ENCODE data around the gene OR51D1. TPM values are rescaled to one million over a fixed set of nuclear protein-coding genes. Genes with fewer than 3 reads are reported as not detected.
A peak's percentile ranks its signal among the peaks of the same experiment; 100 is the strongest.

Gene OR51D1
- total RNA-seq, 2 experiments from 2014 or later: not detected

- POLR2A ChIA-PET: no interaction called here
- H3K36me3 Mint-ChIP-seq: peaks cover 2% of the 10 kb centered on the region
- no peak for DNase-seq
- peaks cover 34% of the 10 kb centered on the region for H3K27me3 Mint-ChIP-seq
- H3K4me1 Mint-ChIP-seq: no peaks in the 10 kb centered on the region
- ATAC-seq (ENCODE audit: low read depth): peak; percentile 61
- no peak overlapping the region for H3K4me3 Mint-ChIP-seq
- H3K27ac Mint-ChIP-seq: no peak overlapping the region
- H3K9me3 Mint-ChIP-seq: peaks cover 4% of the 10 kb centered on the region
Measured at GRCh38 chr11:4626207-4627099, 10.8 kb upstream of the OR51D1 start.

DNA sequence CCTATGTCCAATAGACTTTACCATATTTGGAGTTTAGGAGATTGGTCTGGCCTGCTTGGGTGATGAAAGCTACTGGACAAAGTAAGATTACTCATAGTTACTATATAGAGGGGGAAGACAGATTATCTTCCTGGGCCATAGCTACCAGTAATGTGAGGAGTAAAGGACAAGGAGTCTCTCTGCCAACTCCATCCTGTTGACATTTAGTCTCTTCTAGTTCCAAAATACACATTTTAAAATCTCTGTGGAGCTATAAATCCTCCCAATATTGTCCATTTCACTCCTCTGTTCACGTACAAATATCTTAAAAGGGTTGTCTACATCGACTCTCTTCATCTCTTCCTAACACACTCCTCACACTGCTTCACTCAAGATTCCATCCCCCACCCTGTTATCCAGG is 1.1 kb upstream of the OR51D1 start:
- DNase-seq (no peak), ATAC-seq (ENCODE audit: low read depth) (no peak)
- Mint-ChIP-seq H3K27ac (no peak overlapping the region), H3K27me3 (peaks cover 4% of the 10 kb centered on the region), H3K4me3 (no peak overlapping the region), H3K9me3 (no peaks in the 10 kb centered on the region), H3K4me1 (no peaks in the 10 kb centered on the region), H3K36me3 (no peaks in the 10 kb centered on the region)
- POLR2A ChIA-PET: no interaction called here

GRCh38 chr11:4637662-4638047 is 378 bp downstream of the OR51D1 start:
- H3K9me3 Mint-ChIP-seq: no peaks in the 10 kb centered on the region
- H3K27ac Mint-ChIP-seq: no peak overlapping the region
- H3K4me3 Mint-ChIP-seq: no peak overlapping the region
- ATAC-seq (ENCODE audit: low read depth) (no peak), DNase-seq (no peak)
- H3K36me3 Mint-ChIP-seq: no peaks in the 10 kb centered on the region
- no peaks in the 10 kb centered on the region for H3K4me1 Mint-ChIP-seq
- H3K27me3 Mint-ChIP-seq: no peaks in the 10 kb centered on the region
- POLR2A ChIA-PET: no interaction called here

DNA sequence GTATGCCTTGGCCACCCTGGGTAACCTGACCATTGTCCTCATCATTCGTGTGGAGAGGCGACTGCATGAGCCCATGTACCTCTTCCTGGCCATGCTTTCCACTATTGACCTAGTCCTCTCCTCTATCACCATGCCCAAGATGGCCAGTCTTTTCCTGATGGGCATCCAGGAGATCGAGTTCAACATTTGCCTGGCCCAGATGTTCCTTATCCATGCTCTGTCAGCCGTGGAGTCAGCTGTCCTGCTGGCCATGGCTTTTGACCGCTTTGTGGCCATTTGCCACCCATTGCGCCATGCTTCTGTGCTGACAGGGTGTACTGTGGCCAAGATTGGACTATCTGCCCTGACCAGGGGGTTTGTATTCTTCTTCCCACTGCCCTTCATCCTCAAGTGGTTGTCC is 2.7 kb downstream of the OR51D1 start:
- H3K4me1 Mint-ChIP-seq: no peaks in the 10 kb centered on the region
- no peaks in the 10 kb centered on the region for H3K9me3 Mint-ChIP-seq
- DNase-seq (no peak), ATAC-seq (ENCODE audit: low read depth) (no peak)
- H3K27me3 Mint-ChIP-seq: peaks cover 3% of the 10 kb centered on the region
- H3K4me3 Mint-ChIP-seq: no peak overlapping the region
- no peak overlapping the region for H3K27ac Mint-ChIP-seq
- POLR2A ChIA-PET: no interaction called here
- H3K36me3 Mint-ChIP-seq: no peaks in the 10 kb centered on the region

- H3K27ac Mint-ChIP-seq: no peak overlapping the region
- no peak overlapping the region for H3K4me3 Mint-ChIP-seq
- no peaks in the 10 kb centered on the region for H3K36me3 Mint-ChIP-seq
- ATAC-seq (ENCODE audit: low read depth): no peak
- no peak for DNase-seq
- POLR2A ChIA-PET: no interaction called here
- H3K27me3 Mint-ChIP-seq: peaks cover 3% of the 10 kb centered on the region
- H3K9me3 Mint-ChIP-seq: no peaks in the 10 kb centered on the region
- no peaks in the 10 kb centered on the region for H3K4me1 Mint-ChIP-seq
Measured at GRCh38 chr11:4641501-4641900, 4.2 kb downstream of the OR51D1 start.

GRCh38 chr11:4642043-4642442 is 4.8 kb downstream of the OR51D1 start:
- H3K9me3 Mint-ChIP-seq: no peaks in the 10 kb centered on the region

GRCh38 chr11:4643076-4643475 is 5.8 kb downstream of the OR51D1 start:
- Mint-ChIP-seq H3K27me3 (peaks cover 7% of the 10 kb centered on the region), H3K9me3 (no peaks in the 10 kb centered on the region)
- POLR2A ChIA-PET: no interaction called here

More at GRCh38 chr11:4642043-4642442, 4.8 kb downstream of the OR51D1 start:
- POLR2A ChIA-PET: no interaction called here
- Mint-ChIP-seq H3K4me1 (no peaks in the 10 kb centered on the region), H3K27me3 (peaks cover 3% of the 10 kb centered on the region), H3K4me3 (no peak overlapping the region), H3K36me3 (no peaks in the 10 kb centered on the region), H3K27ac (no peak overlapping the region)
- ATAC-seq (ENCODE audit: low read depth): no peak
- no peak for DNase-seq

GRCh38 chr11:4643682-4644081 is 6.4 kb downstream of the OR51D1 start, which contains the start of gene OR51E1:
Gene OR51E1 (plus strand): TSS chr11:4643982. CDS start chr11:4652527, 8,545 bp downstream.
- no peaks in the 10 kb centered on the region for H3K36me3 Mint-ChIP-seq
- peaks cover 8% of the 10 kb centered on the region for H3K27me3 Mint-ChIP-seq
- ATAC-seq (ENCODE audit: low read depth): no peak
- H3K4me3 Mint-ChIP-seq: no peak within 1 kb of the TSS
- no peak within 1 kb of the TSS for H3K27ac Mint-ChIP-seq
- no peak for DNase-seq
- POLR2A ChIA-PET: no interaction called here
- no peaks in the 10 kb centered on the region for H3K9me3 Mint-ChIP-seq
- no peaks in the 10 kb centered on the region for H3K4me1 Mint-ChIP-seq

More at GRCh38 chr11:4643076-4643475, 5.8 kb downstream of the OR51D1 start:
- H3K27ac Mint-ChIP-seq: no peak overlapping the region
- no peak for ATAC-seq (ENCODE audit: low read depth)
- H3K36me3 Mint-ChIP-seq: no peaks in the 10 kb centered on the region
- H3K4me3 Mint-ChIP-seq: no peak overlapping the region
- DNase-seq: no peak
- no peaks in the 10 kb centered on the region for H3K4me1 Mint-ChIP-seq

GRCh38 chr11:4644233-4644632 is 7.0 kb downstream of the OR51D1 start:
- Mint-ChIP-seq H3K36me3 (no peaks in the 10 kb centered on the region), H3K27ac (no peak overlapping the region), H3K9me3 (no peaks in the 10 kb centered on the region), H3K27me3 (peaks cover 8% of the 10 kb centered on the region), H3K4me1 (no peaks in the 10 kb centered on the region), H3K4me3 (no peak overlapping the region)
- POLR2A ChIA-PET: no interaction called here
- DNase-seq (no peak), ATAC-seq (ENCODE audit: low read depth) (no peak)

GRCh38 chr11:4645974-4646373 is 8.7 kb downstream of the OR51D1 start:
- no peak overlapping the region for H3K4me3 Mint-ChIP-seq
- ATAC-seq (ENCODE audit: low read depth) (no peak), DNase-seq (no peak)
- H3K27me3 Mint-ChIP-seq: peaks cover 8% of the 10 kb centered on the region
- no peaks in the 10 kb centered on the region for H3K36me3 Mint-ChIP-seq
- H3K27ac Mint-ChIP-seq: no peak overlapping the region
- no peaks in the 10 kb centered on the region for H3K4me1 Mint-ChIP-seq
- POLR2A ChIA-PET: no interaction called here
- no peaks in the 10 kb centered on the region for H3K9me3 Mint-ChIP-seq

GRCh38 chr11:4647766-4648165 is 10.5 kb downstream of the OR51D1 start:
- no peak for DNase-seq
- no peak overlapping the region for H3K27ac Mint-ChIP-seq
- H3K27me3 Mint-ChIP-seq: peaks cover 8% of the 10 kb centered on the region
- H3K36me3 Mint-ChIP-seq: no peaks in the 10 kb centered on the region
- ATAC-seq (ENCODE audit: low read depth): no peak
- no peaks in the 10 kb centered on the region for H3K9me3 Mint-ChIP-seq
- H3K4me1 Mint-ChIP-seq: no peaks in the 10 kb centered on the region
- POLR2A ChIA-PET: no interaction called here
- no peak overlapping the region for H3K4me3 Mint-ChIP-seq

- peaks cover 6% of the 10 kb centered on the region for H3K27me3 Mint-ChIP-seq
- POLR2A ChIA-PET: no interaction called here
- DNase-seq (no peak), ATAC-seq (ENCODE audit: low read depth) (peak; percentile 50)
- H3K36me3 Mint-ChIP-seq: no peaks in the 10 kb centered on the region
- H3K4me1 Mint-ChIP-seq: no peaks in the 10 kb centered on the region
- no peaks in the 10 kb centered on the region for H3K9me3 Mint-ChIP-seq
- H3K27ac Mint-ChIP-seq: no peak overlapping the region
- no peak overlapping the region for H3K4me3 Mint-ChIP-seq
Measured at GRCh38 chr11:4654635-4655369, 17.5 kb downstream of the OR51D1 start.

DNA sequence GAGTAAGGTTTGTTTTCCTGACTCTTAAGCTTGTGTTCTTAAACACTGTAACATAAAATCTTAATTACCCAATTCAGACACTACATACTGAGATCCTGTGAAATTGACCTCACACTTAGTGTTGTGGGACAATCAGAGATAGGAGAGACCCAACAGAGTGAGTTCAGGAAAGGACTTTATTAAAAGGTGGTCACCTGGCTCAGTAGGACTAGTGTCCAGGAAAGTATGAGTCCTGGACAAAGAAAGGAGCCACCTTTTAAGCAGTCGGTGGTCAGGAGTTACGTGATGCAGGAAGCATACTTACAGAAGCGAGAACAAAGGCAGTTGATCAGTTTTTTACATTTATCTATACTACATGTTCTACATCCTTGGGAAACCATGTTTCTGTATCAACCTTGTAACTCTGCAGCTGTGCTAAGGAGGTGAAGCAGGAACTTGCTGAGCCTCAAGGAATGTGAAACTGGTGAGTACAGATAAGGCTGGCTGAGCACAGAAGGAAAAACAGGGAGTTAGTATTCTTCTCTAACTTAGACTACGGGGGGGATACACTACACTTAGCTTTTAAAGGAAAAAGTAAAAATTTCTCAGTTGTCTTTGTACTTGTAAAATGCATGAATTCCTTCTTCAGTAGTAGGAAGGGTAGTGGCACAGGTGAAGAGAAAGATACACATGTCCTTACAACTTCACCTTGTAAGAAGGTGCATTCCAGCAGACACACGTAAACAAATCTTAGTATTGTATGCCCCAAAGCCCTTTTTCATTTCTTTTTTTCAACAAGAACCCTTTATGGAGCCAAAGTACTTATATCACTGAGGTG is 21.6 kb downstream of the OR51D1 start:
- Mint-ChIP-seq H3K27ac (no peak overlapping the region), H3K27me3 (peaks cover 15% of the 10 kb centered on the region), H3K4me1 (no peaks in the 10 kb centered on the region), H3K4me3 (no peak overlapping the region), H3K9me3 (no peaks in the 10 kb centered on the region), H3K36me3 (no peaks in the 10 kb centered on the region)
- ATAC-seq (ENCODE audit: low read depth): no peak
- no peak for DNase-seq
- POLR2A ChIA-PET: no interaction called here
